Hepatocyte (in vitro differentiated cells): ENCODE results near the gene SNTN.

ENCODE experiments used
- CTCF ChIP-seq: fragments of 200-600 bp; sonication (generic); IDR thresholded peaks from 2 replicates; pipeline ENCODE4 v1.5.1; 2016; ENCODE audit warnings: antibody characterized with exemption, mild to moderate bottlenecking; ENCODE audit not compliant: poor library complexity
- EZH2 ChIP-seq: fragments of 200-600 bp; sonication (generic); IDR thresholded peaks from 2 replicates; pipeline ENCODE4 v1.6.1; 2016; ENCODE audit warnings: antibody characterized with exemption, mild to moderate bottlenecking, borderline replicate concordance
- EZH2phosphoT487 ChIP-seq: fragments of 200-600 bp; sonication (generic); IDR thresholded peaks from one replicate; pipeline ENCODE4 v1.6.1; 2018; ENCODE audit warnings: antibody characterized with exemption, mild to moderate bottlenecking, low read depth, moderate library complexity; ENCODE audit not compliant: unreplicated experiment, severe bottlenecking

- TF ChIP-seq CTCF (peak; percentile 34), EZH2 (no peak), EZH2phosphoT487 (no peak)
Measured at GRCh38 chr3:63662500-63662899, 10.0 kb downstream of the SNTN start.
